ENCODE measurements around the gene SDCCAG8.

SDCCAG8 gene

DNA sequence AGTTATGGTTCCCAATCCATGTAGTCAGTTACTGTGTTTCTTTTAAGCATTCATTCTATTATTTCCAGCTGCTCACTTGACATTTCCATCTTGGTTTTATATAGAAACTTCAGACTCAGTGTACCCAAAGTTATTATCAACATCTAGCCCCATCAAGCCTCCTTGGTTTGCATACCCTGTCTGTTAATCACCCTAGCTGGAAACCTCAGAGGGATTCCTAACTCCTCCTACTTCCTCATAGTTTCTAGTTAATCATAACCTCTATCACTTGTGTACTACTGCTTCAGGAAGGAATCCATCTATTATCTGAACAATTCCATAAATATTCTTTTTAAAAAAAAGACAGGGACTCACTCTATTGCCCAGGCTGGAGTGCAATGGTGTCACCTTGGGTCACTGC is 293.3 kb downstream of the SDCCAG8 start:
- no peak overlapping the region for H3K27ac ChIP-seq (ENCODE audit: extremely low read depth, low read depth, low read length)
- H3K36me3 ChIP-seq (ENCODE audit: control insufficient read depth in 2 of 2, insufficient read depth in 1 of 2, low read length in 2 of 2), result peaks cover 3 to 12% of the 10 kb centered on the region in 2 experiments
- ChIA-PET CTCF (interaction anchor here (0.6 kb wide), 1 partner anchor 225 kb away, joined by 3 read pairs; no protein-coding TSS in a partner anchor), POLR2A (no interaction called here)
- H3K4me1 ChIP-seq (ENCODE audit: control insufficient read depth, insufficient read depth, low read length), result no peaks in the 10 kb centered on the region
- no peak overlapping the region for H3K4me3 ChIP-seq (ENCODE audit: low read depth, low read length)
- no peak for TF ChIP-seq CTCF (tag by site-specific recombination; IDR thresholded peaks at IDR 0.05)
- TF ChIP-seq, protein P1, sequence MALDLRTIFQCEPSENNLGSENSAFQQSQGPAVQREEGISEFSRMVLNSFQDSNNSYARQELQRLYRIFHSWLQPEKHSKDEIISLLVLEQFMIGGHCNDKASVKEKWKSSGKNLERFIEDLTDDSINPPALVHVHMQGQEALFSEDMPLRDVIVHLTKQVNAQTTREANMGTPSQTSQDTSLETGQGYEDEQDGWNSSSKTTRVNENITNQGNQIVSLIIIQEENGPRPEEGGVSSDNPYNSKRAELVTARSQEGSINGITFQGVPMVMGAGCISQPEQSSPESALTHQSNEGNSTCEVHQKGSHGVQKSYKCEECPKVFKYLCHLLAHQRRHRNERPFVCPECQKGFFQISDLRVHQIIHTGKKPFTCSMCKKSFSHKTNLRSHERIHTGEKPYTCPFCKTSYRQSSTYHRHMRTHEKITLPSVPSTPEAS (tag by site-specific recombination; IDR thresholded peaks at IDR 0.05), result no peak
- TF ChIP-seq ZNF701 (tag by site-specific recombination; IDR thresholded peaks at IDR 0.05), result no peak
- TF ChIP-seq HOXC10 (CRISPR knock-in tag; IDR thresholded peaks at IDR 0.05), result no peak
- no peak for TF ChIP-seq ZNF354C (tag by site-specific recombination; IDR thresholded peaks at IDR 0.05; ENCODE audit: borderline replicate concordance, low read depth)
- TF ChIP-seq, protein P2, sequence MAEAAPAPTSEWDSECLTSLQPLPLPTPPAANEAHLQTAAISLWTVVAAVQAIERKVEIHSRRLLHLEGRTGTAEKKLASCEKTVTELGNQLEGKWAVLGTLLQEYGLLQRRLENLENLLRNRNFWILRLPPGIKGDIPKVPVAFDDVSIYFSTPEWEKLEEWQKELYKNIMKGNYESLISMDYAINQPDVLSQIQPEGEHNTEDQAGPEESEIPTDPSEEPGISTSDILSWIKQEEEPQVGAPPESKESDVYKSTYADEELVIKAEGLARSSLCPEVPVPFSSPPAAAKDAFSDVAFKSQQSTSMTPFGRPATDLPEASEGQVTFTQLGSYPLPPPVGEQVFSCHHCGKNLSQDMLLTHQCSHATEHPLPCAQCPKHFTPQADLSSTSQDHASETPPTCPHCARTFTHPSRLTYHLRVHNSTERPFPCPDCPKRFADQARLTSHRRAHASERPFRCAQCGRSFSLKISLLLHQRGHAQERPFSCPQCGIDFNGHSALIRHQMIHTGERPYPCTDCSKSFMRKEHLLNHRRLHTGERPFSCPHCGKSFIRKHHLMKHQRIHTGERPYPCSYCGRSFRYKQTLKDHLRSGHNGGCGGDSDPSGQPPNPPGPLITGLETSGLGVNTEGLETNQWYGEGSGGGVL (tag by site-specific recombination; IDR thresholded peaks at IDR 0.05), result no peak
- TF ChIP-seq, protein P3, sequence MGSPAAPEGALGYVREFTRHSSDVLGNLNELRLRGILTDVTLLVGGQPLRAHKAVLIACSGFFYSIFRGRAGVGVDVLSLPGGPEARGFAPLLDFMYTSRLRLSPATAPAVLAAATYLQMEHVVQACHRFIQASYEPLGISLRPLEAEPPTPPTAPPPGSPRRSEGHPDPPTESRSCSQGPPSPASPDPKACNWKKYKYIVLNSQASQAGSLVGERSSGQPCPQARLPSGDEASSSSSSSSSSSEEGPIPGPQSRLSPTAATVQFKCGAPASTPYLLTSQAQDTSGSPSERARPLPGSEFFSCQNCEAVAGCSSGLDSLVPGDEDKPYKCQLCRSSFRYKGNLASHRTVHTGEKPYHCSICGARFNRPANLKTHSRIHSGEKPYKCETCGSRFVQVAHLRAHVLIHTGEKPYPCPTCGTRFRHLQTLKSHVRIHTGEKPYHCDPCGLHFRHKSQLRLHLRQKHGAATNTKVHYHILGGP (tag by site-specific recombination; IDR thresholded peaks at IDR 0.05), result no peak
- no peak for TF ChIP-seq HIC1 (tag by site-specific recombination; IDR thresholded peaks at IDR 0.05)
- TF ChIP-seq TSHZ1 (tag by site-specific recombination; IDR thresholded peaks at IDR 0.05; ENCODE audit: borderline replicate concordance), result no peak
- TF ChIP-seq ZNF624 (tag by site-specific recombination; IDR thresholded peaks at IDR 0.05), result no peak
- no peak for TF ChIP-seq ZNF324 (tag by site-specific recombination; IDR thresholded peaks at IDR 0.05)
- no peaks in the 10 kb centered on the region for H3K9me3 ChIP-seq (ENCODE audit: control insufficient read depth, insufficient read depth, low read depth, low read length)

Data from HEK293 (cell line).